Left ventricle myocardium inferior (tissue), 1 donor: ENCODE measurements around the gene LRRC8E. TPM values are rescaled to one million over a fixed set of nuclear protein-coding genes. Genes with fewer than 3 reads are reported as not detected.

Experiments used
- DNase-seq: peaks from one replicate; pipeline ENCODE4 v3.0.0-alpha.2; 2020
- H3K27ac ChIP-seq: fragments of 200-600 bp; replicated peaks from 2 replicates; pipeline ENCODE4 v1.8.0; 2021
- H3K27me3 ChIP-seq: fragments of 200-600 bp; 2 replicates; pipeline ENCODE4 v1.8.0; 2021; ENCODE audit warnings: low read depth
- H3K36me3 ChIP-seq: fragments of 200-600 bp; 2 replicates; pipeline ENCODE4 v1.8.0; 2021
- H3K4me1 ChIP-seq: fragments of 200-600 bp; 2 replicates; pipeline ENCODE4 v1.8.0; 2021
- H3K4me3 ChIP-seq: fragments of 200-600 bp; 2 replicates; pipeline ENCODE4 v1.8.0; 2021; ENCODE audit warnings: mild to moderate bottlenecking, moderate library complexity
- H3K9me3 ChIP-seq: fragments of 200-600 bp; replicated peaks from 2 replicates; pipeline ENCODE4 v1.8.0; 2021
- intact Hi-C: fragments of 100-400 bp; cut with micrococcal nuclease; formaldehyde crosslinking; loops from one replicate; pipeline ENCODE4 v1.11.0; 2022
- total RNA-seq: library from RNA; stranded (reverse); fragmentation: NEBNext Ultra II Directional; extraction: Animal tissue kit (Norgen Biotek cat#: 25700); gene quantifications from one replicate; pipeline ENCODE4 v1.2.1, GENCODE V29; 2021
- TF ChIP-seq, protein P1 (sequence below): fragments of 200-600 bp; IDR thresholded peaks from 2 replicates; pipeline ENCODE4 v1.8.0; 2021; ENCODE audit warnings: antibody characterized with exemption, mild to moderate bottlenecking, borderline replicate concordance
- donor health status: DM: no; HTN: yes; CAD: no; lungs with severe emphysema.

The LRRC8E gene
- total RNA-seq, 1 donor from 2014 or later = 0.44 TPM

DNA sequence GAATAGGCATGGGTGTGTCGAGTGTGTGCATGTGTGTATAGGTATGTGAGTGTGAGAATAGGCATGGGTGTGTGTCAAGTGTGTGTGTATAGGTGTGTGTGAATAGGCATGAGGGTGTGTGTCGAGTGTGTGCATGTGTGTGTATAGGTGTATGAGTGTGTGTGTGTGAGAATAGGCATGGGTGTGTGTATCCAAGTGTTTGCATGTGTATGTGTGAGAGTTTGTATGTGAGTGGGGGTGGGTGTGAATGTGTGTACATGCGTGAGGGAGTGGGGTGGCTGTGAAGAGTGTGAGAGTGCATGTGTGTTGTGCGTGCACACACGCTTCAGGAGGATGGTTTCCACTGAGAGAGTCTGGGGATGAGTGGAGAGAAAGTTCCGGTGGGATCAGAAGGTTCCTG, 44.8 kb upstream of the LRRC8E start:
- H3K27me3 ChIP-seq = no peaks in the 10 kb centered on the region
- intact Hi-C loops = no loop called here
- no peak overlapping the region for H3K4me3 ChIP-seq
- no peak for DNase-seq
- H3K9me3 ChIP-seq = no peaks in the 10 kb centered on the region
- TF ChIP-seq, protein P1, sequence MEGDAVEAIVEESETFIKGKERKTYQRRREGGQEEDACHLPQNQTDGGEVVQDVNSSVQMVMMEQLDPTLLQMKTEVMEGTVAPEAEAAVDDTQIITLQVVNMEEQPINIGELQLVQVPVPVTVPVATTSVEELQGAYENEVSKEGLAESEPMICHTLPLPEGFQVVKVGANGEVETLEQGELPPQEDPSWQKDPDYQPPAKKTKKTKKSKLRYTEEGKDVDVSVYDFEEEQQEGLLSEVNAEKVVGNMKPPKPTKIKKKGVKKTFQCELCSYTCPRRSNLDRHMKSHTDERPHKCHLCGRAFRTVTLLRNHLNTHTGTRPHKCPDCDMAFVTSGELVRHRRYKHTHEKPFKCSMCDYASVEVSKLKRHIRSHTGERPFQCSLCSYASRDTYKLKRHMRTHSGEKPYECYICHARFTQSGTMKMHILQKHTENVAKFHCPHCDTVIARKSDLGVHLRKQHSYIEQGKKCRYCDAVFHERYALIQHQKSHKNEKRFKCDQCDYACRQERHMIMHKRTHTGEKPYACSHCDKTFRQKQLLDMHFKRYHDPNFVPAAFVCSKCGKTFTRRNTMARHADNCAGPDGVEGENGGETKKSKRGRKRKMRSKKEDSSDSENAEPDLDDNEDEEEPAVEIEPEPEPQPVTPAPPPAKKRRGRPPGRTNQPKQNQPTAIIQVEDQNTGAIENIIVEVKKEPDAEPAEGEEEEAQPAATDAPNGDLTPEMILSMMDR = no peak
- H3K27ac ChIP-seq = no peak overlapping the region
- no peaks in the 10 kb centered on the region for H3K4me1 ChIP-seq
- H3K36me3 ChIP-seq = no peaks in the 10 kb centered on the region

GRCh38 chr19:7844405-7844804, 43.9 kb upstream of the LRRC8E start:
- TF ChIP-seq, protein P1 = no peak
- no peak overlapping the region for H3K4me3 ChIP-seq
- no peak for DNase-seq
- no peaks in the 10 kb centered on the region for H3K27me3 ChIP-seq
- H3K27ac ChIP-seq = no peak overlapping the region
- no peaks in the 10 kb centered on the region for H3K36me3 ChIP-seq
- intact Hi-C loops = no loop called here
- H3K9me3 ChIP-seq = no peaks in the 10 kb centered on the region
- no peaks in the 10 kb centered on the region for H3K4me1 ChIP-seq

DNA sequence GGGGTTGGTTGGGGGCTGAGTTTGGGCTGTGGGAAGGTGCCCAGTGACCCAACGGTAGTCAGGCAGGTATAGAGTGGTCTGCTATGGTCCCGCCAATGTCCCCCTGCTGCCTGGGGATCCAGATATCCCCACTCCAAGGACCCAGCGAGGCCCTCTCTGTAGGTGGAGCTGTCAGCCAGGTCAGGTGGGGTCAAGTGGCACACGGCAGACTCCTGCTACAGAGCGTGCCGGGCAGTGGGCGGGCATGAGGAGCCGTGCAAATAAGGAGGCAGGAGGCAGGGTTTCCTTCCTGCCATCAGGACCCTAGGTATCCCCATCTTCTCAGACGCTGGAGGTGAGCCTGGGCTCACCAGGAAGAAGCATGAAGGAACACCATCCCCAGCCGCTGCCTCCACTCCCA, 43.4 kb upstream of the LRRC8E start:
- no peaks in the 10 kb centered on the region for H3K27me3 ChIP-seq
- H3K27ac ChIP-seq = no peak overlapping the region
- TF ChIP-seq, protein P1 = no peak
- H3K4me3 ChIP-seq = no peak overlapping the region
- H3K36me3 ChIP-seq = no peaks in the 10 kb centered on the region
- intact Hi-C loops = no loop called here
- DNase-seq = no peak
- no peaks in the 10 kb centered on the region for H3K9me3 ChIP-seq
- peaks cover 4% of the 10 kb centered on the region for H3K4me1 ChIP-seq

DNA sequence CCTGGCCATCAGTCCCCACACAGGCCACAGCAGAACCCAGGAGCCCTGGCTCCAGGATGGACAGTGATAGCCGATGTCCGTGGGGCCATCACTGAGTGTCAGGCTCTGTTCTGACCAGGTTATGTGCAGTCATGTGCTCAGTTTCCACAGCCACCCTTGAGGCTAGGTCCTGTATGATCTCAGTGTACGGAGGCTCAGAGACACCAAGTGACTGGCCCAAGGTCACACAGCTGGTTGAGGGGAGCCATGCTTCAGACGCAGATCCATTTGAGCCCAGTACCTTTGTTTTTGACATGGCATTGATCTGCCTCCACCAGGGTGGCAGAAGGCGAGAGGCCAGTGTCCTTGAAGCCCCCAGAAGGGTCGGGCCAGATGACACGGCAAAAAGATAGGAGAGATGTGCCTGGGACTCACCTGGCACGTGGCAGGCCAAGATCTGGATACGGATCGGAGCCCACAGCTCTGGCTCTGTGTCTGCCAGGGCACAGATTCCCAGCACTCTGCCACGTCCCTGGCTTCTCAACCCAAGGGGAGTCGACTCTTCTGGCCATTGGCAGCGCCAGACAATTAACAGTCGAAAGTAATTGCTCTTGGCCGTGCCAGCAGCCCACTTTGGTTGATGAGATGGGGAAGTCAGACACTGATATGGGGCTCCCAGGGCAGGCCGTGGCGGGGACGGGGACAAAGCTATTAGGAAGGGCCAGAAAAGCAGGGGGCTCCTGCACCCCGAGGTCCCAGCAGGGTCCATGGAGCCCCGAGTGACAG, 42.7 kb upstream of the LRRC8E start:
- TF ChIP-seq, protein P1 = no peak
- Histone ChIP-seq H3K4me3 (no peak overlapping the region), H3K4me1 (peaks cover 11% of the 10 kb centered on the region), H3K36me3 (no peaks in the 10 kb centered on the region), H3K9me3 (no peaks in the 10 kb centered on the region), H3K27me3 (no peaks in the 10 kb centered on the region), H3K27ac (no peak overlapping the region)
- intact Hi-C loops = no loop called here
- no peak for DNase-seq

DNA sequence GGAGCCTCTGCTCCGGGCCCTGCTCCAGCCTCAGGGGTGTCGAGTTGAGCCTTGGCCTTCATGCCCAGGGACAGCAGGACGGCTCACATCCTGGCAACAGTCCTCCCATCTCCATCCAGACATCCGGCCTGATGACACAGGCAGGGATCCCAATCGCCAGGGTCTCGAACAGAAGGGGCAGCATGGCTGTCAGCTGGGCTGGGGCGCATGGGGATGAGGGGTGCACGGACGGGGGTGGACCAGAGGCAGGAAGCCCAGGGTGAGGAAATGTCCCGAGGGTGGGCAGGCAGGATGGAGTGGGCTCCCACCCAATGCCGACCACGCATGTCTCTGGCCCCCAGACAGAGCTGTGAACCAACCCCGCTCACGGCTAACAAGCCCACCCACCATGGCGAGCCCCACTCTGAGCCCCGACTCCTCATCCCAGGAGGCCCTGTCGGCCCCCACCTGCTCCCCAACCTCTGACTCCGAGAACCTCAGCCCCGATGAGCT, 42.1 kb upstream of the LRRC8E start:
- intact Hi-C loops = no loop called here
- Histone ChIP-seq H3K4me1 (peaks cover 13% of the 10 kb centered on the region), H3K4me3 (no peak overlapping the region), H3K9me3 (no peaks in the 10 kb centered on the region), H3K36me3 (no peaks in the 10 kb centered on the region), H3K27ac (no peak overlapping the region), H3K27me3 (no peaks in the 10 kb centered on the region)
- DNase-seq = no peak
- TF ChIP-seq, protein P1 = no peak
